Activated naive CD4-positive, alpha-beta T cell (primary cell): Measurements from ENCODE around the gene AFG1L.
"Not testable (repeated sequence)": the region's sequence is repeated elsewhere in the genome, so short reads cannot be mapped to it uniquely, and the experiment has no call there.

Experiments
- DNase-seq, 4 experiments: peaks; one replicate each; lab custom pipeline; 2025; lab: John Stamatoyannopoulos, UW

AFG1L gene

GRCh38 chr6:108523697-108524096, 228.8 kb downstream of the AFG1L start:
- no peak for DNase-seq

- no peak for DNase-seq
Measured at GRCh38 chr6:108524528-108525248, 229.8 kb downstream of the AFG1L start.

GRCh38 chr6:108526739-108527174, 231.9 kb downstream of the AFG1L start:
- DNase-seq: no peak

GRCh38 chr6:108528878-108529277, 234.0 kb downstream of the AFG1L start:
- DNase-seq: no peak

- DNase-seq: no peak
Measured at GRCh38 chr6:108531332-108531731, 236.5 kb downstream of the AFG1L start.

- no peak for DNase-seq
Measured at GRCh38 chr6:108535114-108535742, 240.4 kb downstream of the AFG1L start.

GRCh38 chr6:108535920-108536535, 241.2 kb downstream of the AFG1L start:
- DNase-seq: not testable (repeated sequence)

- DNase-seq: peak in 3 of 4 experiments; percentile 17 to 51 (median 21)
Measured at GRCh38 chr6:108541843-108542759, 247.2 kb downstream of the AFG1L start.

GRCh38 chr6:108543175-108543940, 248.5 kb downstream of the AFG1L start:
- no peak for DNase-seq

GRCh38 chr6:108544606-108545005, 249.8 kb downstream of the AFG1L start:
- no peak for DNase-seq

GRCh38 chr6:108546079-108547049, 251.5 kb downstream of the AFG1L start:
- DNase-seq: no peak

GRCh38 chr6:108549241-108549640, 254.4 kb downstream of the AFG1L start:
- no peak for DNase-seq

- no peak for DNase-seq
Measured at GRCh38 chr6:108549741-108550140, 254.9 kb downstream of the AFG1L start.

- DNase-seq: no peak
Measured at GRCh38 chr6:108550256-108550655, 255.4 kb downstream of the AFG1L start.

GRCh38 chr6:108555399-108556052, 260.7 kb downstream of the AFG1L start:
- DNase-seq: no peak

- no peak for DNase-seq
Measured at GRCh38 chr6:108556250-108556649, 261.4 kb downstream of the AFG1L start.

GRCh38 chr6:108556866-108557493, 262.1 kb downstream of the AFG1L start:
- DNase-seq: no peak

GRCh38 chr6:108557494-108558371, 262.9 kb downstream of the AFG1L start:
- peak; percentile 57 to 85 (median 72) for DNase-seq
